GM12878 (cell line): Measurements from ENCODE around the gene SLC5A11. TPM values are rescaled to one million over a fixed set of nuclear protein-coding genes. Genes with fewer than 3 reads are reported as not detected.

Source experiments
- ATAC-seq: fragments of 200-7000 bp; cut with Tn5 transposase; 3 replicates; pipeline ENCODE4 v1.9.1; 2020; ENCODE audit warnings: mild to moderate bottlenecking, moderate library complexity
- BruUV-seq: library from RNA; stranded (reverse); fragments of 400-500 nt; replicated peaks from 2 replicates; lab custom pipeline; 2021; lab: Mats Ljungman, UMichigan
- CTCF ChIA-PET: fragments of 300-600 bp; sonication (Branson Sonifier 250); formaldehyde crosslinking; extraction: SDS; loops from one replicate; lab custom pipeline; 2021; ENCODE audit warnings: inconsistent platforms; lab: Yijun Ruan, JAX
- POLR2A ChIA-PET: fragments of 350-600 bp; formaldehyde crosslinking; extraction: SDS; loops from one replicate; lab custom pipeline; 2021; ENCODE audit warnings: inconsistent platforms; lab: Charles Lee
- RAD21 ChIA-PET: fragments of 300-600 bp; sonication (Branson Sonifier 250); formaldehyde crosslinking; loops from one replicate; lab custom pipeline; 2023; ENCODE audit warnings: antibody characterized with exemption; ENCODE audit not compliant: unreplicated experiment; lab: Charles Lee
- SMC1A ChIA-PET: fragments of 300-600 bp; sonication (Branson Sonifier 250); formaldehyde crosslinking; loops from one replicate; lab custom pipeline; 2023; ENCODE audit not compliant: unreplicated experiment, uncharacterized antibody; lab: Charles Lee
- DNase-seq: peaks from one replicate; pipeline ENCODE4 v3.0.0-alpha.2; 2011; ENCODE audit warnings: low read depth, low spot score
- FAIRE-seq: peaks from 3 replicates; lab custom pipeline; 2011; peaks lifted over from hg19 to GRCh38; lab: Jason Lieb, UNC
- H2AFZ ChIP-seq: 2 replicates; pipeline ENCODE4 v1.6.0; 2011; ENCODE audit warnings: low read depth, low read length, control low read depth; ENCODE audit not compliant: control insufficient read depth
- H3K27ac ChIP-seq: 2 replicates; pipeline ENCODE4 v1.5.1; 2011; ENCODE audit warnings: control low read depth; ENCODE audit not compliant: control insufficient read depth, insufficient read depth
- H3K27me3 ChIP-seq, 2 experiments: replicated peaks in 1 of 2; 2 replicates each; pipeline versions ENCODE4 v1.6.0 to v1.6.1; 2011; ENCODE audit warnings: low read length in 1 of 2; ENCODE audit not compliant: control insufficient read depth in 2 of 2, insufficient read depth in 2 of 2
- H3K36me3 ChIP-seq, 2 experiments: 2 replicates each; pipeline ENCODE4 v1.5.1; 2011; ENCODE audit warnings: low read length in 1 of 2; ENCODE audit not compliant: control insufficient read depth in 2 of 2, insufficient read depth in 2 of 2
- H3K4me1 ChIP-seq: 2 replicates; pipeline ENCODE4 v1.6.1; 2011; ENCODE audit warnings: mild to moderate bottlenecking, low read length, moderate library complexity, mixed read lengths; ENCODE audit not compliant: control insufficient read depth, insufficient read depth
- H3K4me2 ChIP-seq: 2 replicates; pipeline ENCODE4 v1.6.0; 2011; ENCODE audit warnings: control low read depth; ENCODE audit not compliant: control insufficient read depth, insufficient read depth
- H3K4me3 ChIP-seq: fragments of 200-600 bp; sonication (generic); 2 replicates; pipeline ENCODE4 v1.5.1; 2016
- H3K79me2 ChIP-seq: 2 replicates; pipeline ENCODE4 v1.6.0; 2011; ENCODE audit warnings: low read length; ENCODE audit not compliant: control insufficient read depth, insufficient read depth
- H3K9ac ChIP-seq: 2 replicates; pipeline ENCODE4 v1.8.0; 2011; ENCODE audit warnings: low read length, control low read depth, mixed read lengths; ENCODE audit not compliant: control insufficient read depth, insufficient read depth
- H3K9me3 ChIP-seq: replicated peaks from 3 replicates; pipeline ENCODE4 v1.5.1; 2011; ENCODE audit warnings: mild to moderate bottlenecking, low read length; ENCODE audit not compliant: control insufficient read depth, insufficient read depth
- H4K20me1 ChIP-seq: 2 replicates; pipeline ENCODE4 v1.6.0; 2011; ENCODE audit not compliant: control insufficient read depth, insufficient read depth
- BMI1 ChIP-seq: fragments of 450-650 bp; IDR thresholded peaks from 2 replicates; pipeline ENCODE4 v1.6.1; 2016; ENCODE audit warnings: mild to moderate bottlenecking, moderate library complexity, borderline replicate concordance
- CREB1 ChIP-seq: IDR thresholded peaks from 2 replicates; pipeline ENCODE4 v1.6.1; 2012; ENCODE audit warnings: low read depth, mild to moderate bottlenecking, inconsistent platforms
- KDM1A ChIP-seq: fragments of 200-600 bp; sonication (generic); IDR thresholded peaks from 2 replicates; pipeline ENCODE4 v1.6.1; 2016; ENCODE audit warnings: borderline replicate concordance
- RUNX3 ChIP-seq: IDR thresholded peaks from 2 replicates; pipeline ENCODE4 v1.6.1; 2012; ENCODE audit warnings: low read length, inconsistent platforms
- SREBF2 ChIP-seq: IDR thresholded peaks from 2 replicates; pipeline ENCODE4 v1.6.1; 2012; ENCODE audit warnings: mild to moderate bottlenecking, low read length
- YBX1 ChIP-seq: fragments of 450-650 bp; IDR thresholded peaks from 2 replicates; pipeline ENCODE4 v1.6.1; 2016; ENCODE audit warnings: antibody characterized with exemption
- YY1 ChIP-seq: IDR thresholded peaks from 2 replicates; pipeline ENCODE4 v1.6.1; 2011; ENCODE audit warnings: low read depth, mild to moderate bottlenecking, low read length
- ZNF24 ChIP-seq: fragments of 450-650 bp; IDR thresholded peaks from 2 replicates; pipeline ENCODE4 v1.6.1; 2017; ENCODE audit warnings: antibody characterized with exemption, mild to moderate bottlenecking
- WGBS: methylation state at CpG from one replicate; pipeline ENCODE4 v1.1.6; 2016; ENCODE audit warnings: low lambda C conversion rate; ENCODE audit not compliant: insufficient replicate concordance, insufficient coverage; ENCODE audit errors: missing lambda C conversion rate; 5-methylcytosine and 5-hydroxymethylcytosine counted together
- in situ Hi-C: fragments of 300-500 bp; cut with MboI; formaldehyde crosslinking; loops from 9 replicates; pipeline ENCODE4 v1.14.3; 2018; ENCODE audit warnings: mixed read lengths
- intact Hi-C: fragments of 100-400 bp; cut with micrococcal nuclease; formaldehyde crosslinking; loops from one replicate; pipeline ENCODE4 v1.14.2; 2022; ENCODE audit not compliant: unreplicated experiment
- polyA plus RNA-seq, 11 experiments: library from polyadenylated mRNA; depleted of rRNA in 4 of 11; unstranded in 6 of 11; stranded (reverse) in 5 of 11; fragments of >200 nt; fragmentation: Nextera tagmentation in 4 of 11; fragmentation: Illumina TruSeq in 1 of 11; extraction: Ambion mirVana in 4 of 11; extraction: Trizol in 1 of 11; gene quantifications; 1 replicate in 1 of 11; 2 replicates in 10 of 11; pipeline versions ENCODE4 v1.2.1 to v1.2.3, GENCODE V29; 2011 to 2016; ENCODE audit warnings: inconsistent platforms in 2 of 11, missing spikeins in 2 of 11, low read depth in 1 of 11
- total RNA-seq, 4 experiments: library from RNA; depleted of rRNA in 3 of 4; stranded (reverse); fragments of >200 nt in 3 of 4; fragmentation: Illumina TruSeq in 1 of 4; extraction: Trizol in 1 of 4; gene quantifications; 2 replicates each; pipeline versions ENCODE4 v1.2.1 to v1.2.3, GENCODE V29; 2013 to 2021
- TF ChIP-seq, protein P1 (sequence below): fragments of 450-650 bp; IDR thresholded peaks from 2 replicates; pipeline ENCODE4 v1.6.1; 2016; ENCODE audit warnings: mild to moderate bottlenecking
- TF ChIP-seq, protein P2 (sequence below): IDR thresholded peaks from 2 replicates; pipeline ENCODE4 v1.6.1; 2011; ENCODE audit warnings: borderline replicate concordance, low read depth, mild to moderate bottlenecking, moderate library complexity, mixed read lengths, low read length; ENCODE audit not compliant: insufficient read depth; ENCODE audit errors: extremely low read length
- TF ChIP-seq, protein P3 (sequence below): fragments of 450-650 bp; IDR thresholded peaks from 2 replicates; pipeline ENCODE4 v1.6.1; 2017; ENCODE audit warnings: mild to moderate bottlenecking, moderate library complexity
- TF ChIP-seq, protein P4 (sequence below): fragments of 450-650 bp; IDR thresholded peaks from 2 replicates; pipeline ENCODE4 v1.6.1; 2017; ENCODE audit warnings: mild to moderate bottlenecking

SLC5A11 gene
- total and polyA plus RNA-seq, 10 of the 15 experiments (the other 5 are each of a cell fraction or from before 2014, with no cell fraction given) = 0.10 TPM; not detected in 9

DNA sequence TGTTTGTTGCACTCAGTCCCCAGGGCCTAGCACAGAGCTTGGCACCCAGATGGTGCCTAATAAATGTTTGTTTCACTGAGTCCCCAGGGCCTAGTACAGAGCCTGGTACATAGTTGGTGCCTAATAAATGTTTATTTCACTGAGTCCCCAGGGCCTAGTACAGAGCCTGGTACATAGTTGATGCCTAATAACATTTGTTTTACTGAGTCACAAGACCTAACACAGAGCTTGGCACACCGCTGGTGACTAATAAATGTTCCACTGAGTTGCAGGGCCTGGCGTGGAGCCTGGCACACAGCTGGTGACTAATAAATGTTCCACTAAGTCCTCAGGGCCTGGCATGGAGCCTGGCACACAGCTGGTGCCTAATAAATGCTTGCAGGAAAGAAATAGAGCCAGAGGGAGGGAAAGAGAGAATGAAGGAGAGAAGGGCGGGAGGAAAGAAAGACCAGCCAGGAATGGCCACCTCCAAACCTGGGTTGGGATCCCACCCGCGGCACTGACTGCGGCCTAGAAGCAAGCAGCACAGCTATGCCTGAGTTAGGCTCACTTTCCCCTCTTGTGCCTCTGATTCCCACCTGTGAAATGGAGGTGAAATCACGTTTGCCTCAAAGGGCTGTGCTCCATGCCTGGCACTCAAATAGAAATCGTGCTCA is 7.5 kb downstream of the SLC5A11 start (continued):
- TF ChIP-seq, protein P1, sequence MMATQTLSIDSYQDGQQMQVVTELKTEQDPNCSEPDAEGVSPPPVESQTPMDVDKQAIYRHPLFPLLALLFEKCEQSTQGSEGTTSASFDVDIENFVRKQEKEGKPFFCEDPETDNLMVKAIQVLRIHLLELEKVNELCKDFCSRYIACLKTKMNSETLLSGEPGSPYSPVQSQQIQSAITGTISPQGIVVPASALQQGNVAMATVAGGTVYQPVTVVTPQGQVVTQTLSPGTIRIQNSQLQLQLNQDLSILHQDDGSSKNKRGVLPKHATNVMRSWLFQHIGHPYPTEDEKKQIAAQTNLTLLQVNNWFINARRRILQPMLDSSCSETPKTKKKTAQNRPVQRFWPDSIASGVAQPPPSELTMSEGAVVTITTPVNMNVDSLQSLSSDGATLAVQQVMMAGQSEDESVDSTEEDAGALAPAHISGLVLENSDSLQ = no peak
- TF ChIP-seq YBX1 = no peak

DNA sequence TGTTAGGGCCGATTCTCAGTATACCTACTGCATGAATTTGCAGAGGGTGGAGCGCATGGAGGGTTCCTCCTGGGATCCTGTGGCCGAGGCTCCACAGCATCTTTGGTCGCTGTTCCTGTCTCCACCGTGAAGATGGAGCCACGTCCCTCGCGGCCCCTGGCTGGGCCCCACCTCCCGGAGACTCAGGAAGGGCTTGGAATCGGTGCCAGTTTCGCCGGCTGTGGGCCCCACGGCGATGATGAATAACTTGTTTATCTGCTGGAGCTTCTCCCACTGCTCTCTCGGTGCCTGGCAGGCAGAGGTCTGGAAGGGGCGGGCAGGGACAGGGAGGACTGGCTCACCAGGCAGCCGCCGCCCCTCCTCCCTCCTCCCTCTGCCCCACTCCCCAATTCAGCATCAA is 8.1 kb downstream of the SLC5A11 start:
- WGBS = 49% methylated on average over 18 of the region's 18 CpGs
- ChIA-PET POLR2A (no interaction called here), RAD21 (no interaction called here), CTCF (no interaction called here), SMC1A (no interaction called here)
- Histone ChIP-seq H4K20me1 (no peaks in the 10 kb centered on the region), H2AFZ (no peak overlapping the region), H3K79me2 (no peaks in the 10 kb centered on the region), H3K27me3 (no peaks in the 10 kb centered on the region), H3K9me3 (no peaks in the 10 kb centered on the region), H3K4me1 (no peaks in the 10 kb centered on the region), H3K36me3 (no peaks in the 10 kb centered on the region), H3K4me2 (no peak overlapping the region), H3K9ac (no peak overlapping the region), H3K4me3 (no peak overlapping the region), H3K27ac (no peak overlapping the region)
- TF ChIP-seq, protein P2, sequence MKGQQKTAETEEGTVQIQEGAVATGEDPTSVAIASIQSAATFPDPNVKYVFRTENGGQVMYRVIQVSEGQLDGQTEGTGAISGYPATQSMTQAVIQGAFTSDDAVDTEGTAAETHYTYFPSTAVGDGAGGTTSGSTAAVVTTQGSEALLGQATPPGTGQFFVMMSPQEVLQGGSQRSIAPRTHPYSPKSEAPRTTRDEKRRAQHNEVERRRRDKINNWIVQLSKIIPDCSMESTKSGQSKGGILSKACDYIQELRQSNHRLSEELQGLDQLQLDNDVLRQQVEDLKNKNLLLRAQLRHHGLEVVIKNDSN = no peak
- TF ChIP-seq CREB1 = no peak
- no peak for TF ChIP-seq RUNX3
- TF ChIP-seq, protein P3, sequence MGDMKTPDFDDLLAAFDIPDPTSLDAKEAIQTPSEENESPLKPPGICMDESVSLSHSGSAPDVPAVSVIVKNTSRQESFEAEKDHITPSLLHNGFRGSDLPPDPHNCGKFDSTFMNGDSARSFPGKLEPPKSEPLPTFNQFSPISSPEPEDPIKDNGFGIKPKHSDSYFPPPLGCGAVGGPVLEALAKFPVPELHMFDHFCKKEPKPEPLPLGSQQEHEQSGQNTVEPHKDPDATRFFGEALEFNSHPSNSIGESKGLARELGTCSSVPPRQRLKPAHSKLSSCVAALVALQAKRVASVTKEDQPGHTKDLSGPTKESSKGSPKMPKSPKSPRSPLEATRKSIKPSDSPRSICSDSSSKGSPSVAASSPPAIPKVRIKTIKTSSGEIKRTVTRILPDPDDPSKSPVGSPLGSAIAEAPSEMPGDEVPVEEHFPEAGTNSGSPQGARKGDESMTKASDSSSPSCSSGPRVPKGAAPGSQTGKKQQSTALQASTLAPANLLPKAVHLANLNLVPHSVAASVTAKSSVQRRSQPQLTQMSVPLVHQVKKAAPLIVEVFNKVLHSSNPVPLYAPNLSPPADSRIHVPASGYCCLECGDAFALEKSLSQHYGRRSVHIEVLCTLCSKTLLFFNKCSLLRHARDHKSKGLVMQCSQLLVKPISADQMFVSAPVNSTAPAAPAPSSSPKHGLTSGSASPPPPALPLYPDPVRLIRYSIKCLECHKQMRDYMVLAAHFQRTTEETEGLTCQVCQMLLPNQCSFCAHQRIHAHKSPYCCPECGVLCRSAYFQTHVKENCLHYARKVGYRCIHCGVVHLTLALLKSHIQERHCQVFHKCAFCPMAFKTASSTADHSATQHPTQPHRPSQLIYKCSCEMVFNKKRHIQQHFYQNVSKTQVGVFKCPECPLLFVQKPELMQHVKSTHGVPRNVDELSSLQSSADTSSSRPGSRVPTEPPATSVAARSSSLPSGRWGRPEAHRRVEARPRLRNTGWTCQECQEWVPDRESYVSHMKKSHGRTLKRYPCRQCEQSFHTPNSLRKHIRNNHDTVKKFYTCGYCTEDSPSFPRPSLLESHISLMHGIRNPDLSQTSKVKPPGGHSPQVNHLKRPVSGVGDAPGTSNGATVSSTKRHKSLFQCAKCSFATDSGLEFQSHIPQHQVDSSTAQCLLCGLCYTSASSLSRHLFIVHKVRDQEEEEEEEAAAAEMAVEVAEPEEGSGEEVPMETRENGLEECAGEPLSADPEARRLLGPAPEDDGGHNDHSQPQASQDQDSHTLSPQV = no peak
- TF ChIP-seq ZNF24 = no peak
- TF ChIP-seq BMI1 = no peak
- TF ChIP-seq YY1 = no peak
- no peak for TF ChIP-seq KDM1A
- no peak for TF ChIP-seq SREBF2
- TF ChIP-seq, protein P4, sequence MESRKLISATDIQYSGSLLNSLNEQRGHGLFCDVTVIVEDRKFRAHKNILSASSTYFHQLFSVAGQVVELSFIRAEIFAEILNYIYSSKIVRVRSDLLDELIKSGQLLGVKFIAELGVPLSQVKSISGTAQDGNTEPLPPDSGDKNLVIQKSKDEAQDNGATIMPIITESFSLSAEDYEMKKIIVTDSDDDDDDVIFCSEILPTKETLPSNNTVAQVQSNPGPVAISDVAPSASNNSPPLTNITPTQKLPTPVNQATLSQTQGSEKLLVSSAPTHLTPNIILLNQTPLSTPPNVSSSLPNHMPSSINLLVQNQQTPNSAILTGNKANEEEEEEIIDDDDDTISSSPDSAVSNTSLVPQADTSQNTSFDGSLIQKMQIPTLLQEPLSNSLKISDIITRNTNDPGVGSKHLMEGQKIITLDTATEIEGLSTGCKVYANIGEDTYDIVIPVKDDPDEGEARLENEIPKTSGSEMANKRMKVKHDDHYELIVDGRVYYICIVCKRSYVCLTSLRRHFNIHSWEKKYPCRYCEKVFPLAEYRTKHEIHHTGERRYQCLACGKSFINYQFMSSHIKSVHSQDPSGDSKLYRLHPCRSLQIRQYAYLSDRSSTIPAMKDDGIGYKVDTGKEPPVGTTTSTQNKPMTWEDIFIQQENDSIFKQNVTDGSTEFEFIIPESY = no peak
- FAIRE-seq (no peak), DNase-seq (no peak), ATAC-seq (no peak)
- intact Hi-C loops (no loop called here), in situ Hi-C loops (no loop called here)
- BruUV-seq = no TSS peak
